NOMO-1 treated with DMSO at 0.1 percent for 48 hours (cell line): ENCODE results near the gene NPAS1.
"Not testable (repeated sequence)": the region's sequence is repeated elsewhere in the genome, so short reads cannot be mapped to it uniquely, and the experiment has no call there.

ENCODE experiments used
- DNase-seq: peaks from one replicate; lab custom pipeline; 2025; ENCODE audit not compliant: unreplicated experiment; lab: John Stamatoyannopoulos, UW

NPAS1 gene

GRCh38 chr19:46988614-46989230 lies 30.9 kb upstream of the NPAS1 start:
- no peak for DNase-seq

DNA sequence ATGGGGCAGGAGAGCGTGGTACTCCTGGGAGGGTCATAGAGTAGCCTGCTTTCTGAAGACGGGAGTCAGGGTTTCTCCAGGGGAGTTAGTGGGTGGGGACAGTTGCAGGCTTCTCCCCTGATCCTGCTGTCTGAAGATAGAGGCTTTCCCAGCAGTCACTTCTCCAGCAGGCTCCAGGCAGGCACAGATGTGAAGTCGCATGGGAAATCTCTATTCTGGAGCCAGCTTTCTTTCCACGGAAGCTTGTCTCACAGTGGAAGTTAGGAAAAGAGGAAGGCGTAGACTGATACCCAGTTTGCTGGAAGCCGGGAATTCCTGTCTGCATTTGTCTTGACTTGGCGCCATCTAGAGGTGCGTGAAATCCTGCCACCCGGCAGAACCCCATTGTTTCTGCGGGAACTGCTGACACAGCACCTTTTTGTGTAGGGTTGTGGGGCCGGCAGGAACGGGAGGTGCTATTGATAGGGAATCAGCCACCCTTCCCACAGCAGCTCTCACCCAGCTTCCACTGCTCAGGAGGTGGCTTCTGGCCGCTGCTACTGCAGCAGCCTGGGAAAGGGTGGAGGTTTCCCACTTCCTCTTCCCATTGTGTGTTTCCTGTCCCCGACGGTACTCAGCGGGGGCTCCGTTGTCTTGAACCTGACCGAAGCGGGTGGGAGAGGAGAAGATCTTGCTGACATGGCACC lies 28.5 kb upstream of the NPAS1 start:
- peak; percentile 17 for DNase-seq

DNA sequence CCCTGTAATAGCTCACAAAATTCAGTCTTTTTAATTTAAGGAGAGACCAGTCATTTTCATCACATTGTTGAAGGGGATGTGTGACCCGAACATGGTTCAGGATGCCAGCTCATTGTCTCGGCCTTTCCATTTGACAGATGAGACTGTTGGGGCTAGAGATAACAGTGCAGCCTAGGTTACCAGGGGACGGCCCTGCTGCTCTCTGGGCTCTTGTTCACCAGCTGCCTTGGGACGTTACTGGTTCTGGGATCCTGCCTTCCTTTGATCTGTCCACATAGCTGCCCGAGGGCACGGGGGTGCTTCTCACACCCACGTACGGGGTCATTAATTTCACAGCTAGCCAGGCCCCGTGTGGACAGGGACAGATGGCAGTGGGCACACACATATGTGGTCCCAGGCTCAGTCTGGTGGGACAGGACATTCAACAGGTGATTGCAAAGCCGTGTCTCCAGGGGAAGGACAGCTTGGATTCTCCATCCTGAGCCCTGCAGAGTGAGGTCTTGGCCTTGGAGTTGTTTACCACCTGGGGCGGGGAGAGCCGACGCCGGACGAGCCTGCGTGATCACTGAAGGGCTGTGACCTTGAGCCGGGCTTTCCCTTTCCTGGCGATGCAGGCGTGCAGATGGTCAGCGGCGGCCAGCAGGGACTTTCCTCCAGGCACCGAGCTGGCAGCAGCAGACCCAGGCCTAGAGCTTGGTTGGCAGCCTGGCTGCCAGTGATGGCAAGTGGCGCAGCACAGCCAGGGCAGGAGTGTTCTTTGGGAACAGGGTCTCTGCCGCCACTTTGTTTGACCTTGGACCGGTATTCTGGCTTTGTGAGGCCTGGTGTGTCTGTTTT lies 26.7 kb upstream of the NPAS1 start:
- no peak for DNase-seq

DNA sequence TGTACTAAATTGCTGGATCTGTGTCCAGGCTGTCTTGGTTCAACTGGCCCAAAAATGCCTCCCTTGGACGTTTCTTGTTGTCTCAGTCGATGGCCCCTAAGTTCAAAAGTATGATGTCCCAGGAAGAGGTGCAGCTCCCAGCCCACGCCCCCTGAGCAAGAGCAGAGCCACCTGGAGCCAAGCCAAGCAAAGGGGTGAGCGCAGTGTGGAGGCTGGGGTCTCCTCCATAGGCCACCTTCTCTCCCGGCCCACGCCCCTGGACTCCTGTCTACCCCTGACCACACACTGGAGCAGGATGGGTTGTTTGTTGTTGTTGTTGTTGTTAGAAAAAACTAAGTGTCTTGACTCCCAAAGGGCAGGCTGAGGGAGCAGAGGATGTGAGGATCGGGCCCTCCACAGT lies 26.0 kb upstream of the NPAS1 start:
- DNase-seq, result no peak

DNA sequence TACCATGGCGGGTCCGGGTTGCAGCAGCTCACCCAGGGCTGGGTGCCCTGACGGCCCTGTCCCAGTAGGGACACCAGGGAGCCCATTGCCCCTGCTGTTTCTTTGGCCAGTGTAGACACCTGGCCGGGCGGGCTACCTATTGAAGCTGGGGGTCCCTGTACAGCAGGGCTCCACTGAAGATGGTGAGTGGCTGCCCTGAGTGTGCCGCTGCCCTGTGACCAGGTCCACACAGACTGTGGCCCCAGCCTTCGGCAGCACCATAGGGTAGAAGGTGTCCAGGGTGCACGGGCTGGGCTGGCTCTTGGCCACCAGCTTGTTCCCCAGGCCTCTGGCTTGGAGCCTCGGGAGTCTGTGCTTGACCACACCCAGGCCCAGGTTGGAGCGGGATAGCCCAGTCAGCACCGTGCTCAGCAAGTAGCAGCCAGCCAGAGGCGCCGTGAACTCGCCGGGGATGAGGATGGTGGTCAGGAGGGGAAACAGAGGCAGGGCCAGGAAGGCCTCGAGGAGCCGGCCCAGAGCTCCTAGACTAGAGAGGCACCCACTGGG lies 25.4 kb upstream of the NPAS1 start:
- DNase-seq, result no peak

DNA sequence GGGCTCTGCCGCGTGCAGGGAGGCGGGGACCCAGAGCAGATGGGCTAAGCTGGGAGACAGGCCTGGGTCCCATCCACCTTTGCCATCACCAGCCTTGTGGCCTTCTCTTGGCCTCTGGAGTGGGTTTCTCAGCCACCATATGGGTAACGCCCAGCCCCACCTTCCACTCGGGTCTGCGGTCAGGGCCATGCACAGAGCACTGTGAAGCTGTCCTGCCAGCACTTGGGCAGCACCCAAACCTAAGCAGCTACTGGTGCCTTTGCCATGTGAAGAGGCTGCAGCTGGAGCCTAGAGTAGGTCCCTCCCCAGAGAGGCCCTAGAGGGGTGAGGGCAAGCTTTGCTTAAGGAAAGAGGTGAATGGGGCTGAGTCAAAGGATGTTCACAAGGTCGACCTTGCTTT lies 24.1 kb upstream of the NPAS1 start:
- no peak for DNase-seq

GRCh38 chr19:46998445-46999125 lies 21.1 kb upstream of the NPAS1 start:
- no peak for DNase-seq

- DNase-seq, result no peak
Observed at GRCh38 chr19:46999377-46999776, 20.3 kb upstream of the NPAS1 start.

GRCh38 chr19:46999878-47000277 lies 19.8 kb upstream of the NPAS1 start:
- DNase-seq, result no peak

DNA sequence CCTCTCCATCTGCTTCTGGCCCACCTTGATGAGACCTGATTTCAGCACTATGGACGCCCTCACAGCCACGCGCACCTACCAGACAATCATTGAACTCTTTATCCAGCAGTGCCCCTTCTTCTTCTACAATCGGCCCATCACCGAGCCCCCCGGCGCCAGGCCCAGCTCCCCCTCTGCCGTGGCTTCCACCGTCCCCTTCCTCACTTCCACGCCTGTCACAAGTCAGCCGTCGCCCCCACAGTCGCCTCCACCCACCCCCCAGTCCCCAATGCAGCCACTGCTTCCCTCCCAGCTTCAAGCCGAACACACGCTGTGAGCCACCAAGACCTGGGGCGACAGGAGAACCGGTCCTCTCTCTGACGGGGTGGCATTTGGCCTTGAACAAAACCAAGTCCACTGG lies 19.3 kb upstream of the NPAS1 start:
- no peak for DNase-seq

GRCh38 chr19:47001584-47001983 lies 18.1 kb upstream of the NPAS1 start:
- DNase-seq, result no peak

GRCh38 chr19:47002106-47002766 lies 17.4 kb upstream of the NPAS1 start:
- no peak for DNase-seq

- no peak for DNase-seq
Observed at GRCh38 chr19:47002853-47003610, 16.6 kb upstream of the NPAS1 start.

DNA sequence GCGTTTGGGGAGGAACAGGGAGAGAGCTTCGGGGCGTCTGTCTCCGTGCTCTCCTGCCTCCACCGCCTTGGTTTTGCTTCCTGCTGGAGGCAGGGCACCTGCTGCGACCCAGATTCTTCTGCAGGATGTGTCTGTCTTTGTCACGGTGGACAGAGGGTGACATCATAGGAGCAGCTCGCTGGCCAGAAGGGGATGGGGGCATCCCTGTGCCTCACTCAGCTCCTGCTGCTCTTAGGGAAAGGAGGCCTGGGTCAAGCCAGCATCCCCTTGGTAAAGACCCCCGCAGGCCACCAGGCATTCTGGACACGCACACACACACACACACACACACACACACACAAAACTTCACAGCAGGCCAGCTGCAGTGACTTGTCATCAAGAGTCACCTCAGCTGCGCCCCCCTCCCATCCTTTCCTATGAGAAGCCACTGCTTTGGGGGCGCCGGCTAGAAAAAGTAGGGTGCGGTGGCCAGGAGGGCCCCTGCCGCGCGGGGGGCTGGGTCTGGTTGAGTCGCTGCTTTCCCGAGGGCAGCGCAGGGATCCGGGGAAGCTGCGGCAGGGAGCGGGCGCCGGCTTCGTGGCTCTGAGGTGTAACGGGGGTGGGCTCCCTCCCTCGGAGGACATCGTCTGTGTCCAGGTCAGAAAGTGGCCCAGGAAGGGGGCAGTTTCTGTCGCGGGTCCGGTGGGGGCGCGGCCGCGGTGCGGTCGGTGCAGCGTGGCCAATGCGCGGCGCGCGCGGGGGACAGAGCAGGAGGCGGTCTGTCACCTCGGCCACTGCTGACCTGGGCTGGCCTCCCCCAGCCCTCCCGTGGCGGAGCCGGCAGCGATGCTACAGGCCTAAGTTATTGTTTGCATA lies 15.8 kb upstream of the NPAS1 start:
- no peak for DNase-seq

GRCh38 chr19:47005164-47005641 lies 14.4 kb upstream of the NPAS1 start:
- no peak for DNase-seq

GRCh38 chr19:47005873-47006272 lies 13.8 kb upstream of the NPAS1 start:
- no peak for DNase-seq

GRCh38 chr19:47006496-47006895 lies 13.1 kb upstream of the NPAS1 start:
- DNase-seq, result no peak

DNA sequence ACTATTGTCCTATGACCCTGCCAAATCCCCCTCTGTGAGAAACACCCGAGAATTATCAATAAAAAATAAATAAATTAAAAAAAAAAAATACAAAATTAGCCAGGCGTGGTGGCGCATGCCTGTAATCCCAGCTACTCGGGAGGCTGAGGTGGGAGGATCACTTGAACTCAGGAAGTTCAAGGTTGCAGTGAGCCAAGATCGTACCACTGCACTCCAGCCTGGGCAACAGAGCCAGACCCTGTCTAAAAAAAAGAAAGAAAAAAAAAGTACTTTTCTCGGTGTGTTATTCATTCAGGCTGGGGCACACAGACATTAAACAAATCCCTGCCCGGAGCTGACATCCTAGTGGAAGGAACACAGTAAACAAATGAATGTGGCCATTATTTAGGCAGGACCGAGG lies 9.1 kb upstream of the NPAS1 start:
- DNase-seq, result not testable (repeated sequence)

DNA sequence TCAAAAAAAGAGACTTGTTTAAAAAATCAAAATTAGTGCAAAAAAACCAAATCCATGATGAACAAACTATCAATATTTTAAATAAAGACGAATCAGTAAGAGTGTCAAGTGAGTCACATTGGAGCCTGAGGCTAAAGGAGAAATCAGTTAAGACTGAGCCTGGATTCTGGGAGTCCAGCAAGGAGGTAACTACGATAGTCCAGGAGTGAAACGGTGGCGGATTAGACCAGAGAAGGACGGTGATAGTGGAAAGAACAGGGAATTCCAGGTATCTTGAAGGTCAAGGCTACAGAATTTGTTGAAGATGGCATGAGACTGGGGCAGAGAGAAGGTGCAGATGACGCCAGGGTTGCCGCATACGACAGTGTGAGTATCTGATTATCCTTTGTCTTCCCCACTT lies 7.0 kb upstream of the NPAS1 start:
- no peak for DNase-seq
